Hepatic stellate cell (primary cell): ENCODE data around the gene RHBDD1.

Experiments used
- DNase-seq: peaks from one replicate; pipeline ENCODE4 v3.0.0; 2011; ENCODE audit warnings: low spot score

Gene RHBDD1

GRCh38 chr2:227036527-227036926 lies 200.7 kb downstream of the RHBDD1 start:
- DNase-seq = no peak

- DNase-seq = no peak
These were observed 202.8 kb downstream of the RHBDD1 start for GRCh38 chr2:227038550-227039189.

GRCh38 chr2:227043981-227044380 lies 208.1 kb downstream of the RHBDD1 start:
- DNase-seq = no peak
